ENCODE data around the gene KRTCAP3. TPM values are rescaled to one million over a fixed set of nuclear protein-coding genes. Genes with fewer than 3 reads are reported as not detected.

The KRTCAP3 gene
- total RNA-seq, 2 experiments from 2014 or later = 4.2 to 4.3 TPM

DNA sequence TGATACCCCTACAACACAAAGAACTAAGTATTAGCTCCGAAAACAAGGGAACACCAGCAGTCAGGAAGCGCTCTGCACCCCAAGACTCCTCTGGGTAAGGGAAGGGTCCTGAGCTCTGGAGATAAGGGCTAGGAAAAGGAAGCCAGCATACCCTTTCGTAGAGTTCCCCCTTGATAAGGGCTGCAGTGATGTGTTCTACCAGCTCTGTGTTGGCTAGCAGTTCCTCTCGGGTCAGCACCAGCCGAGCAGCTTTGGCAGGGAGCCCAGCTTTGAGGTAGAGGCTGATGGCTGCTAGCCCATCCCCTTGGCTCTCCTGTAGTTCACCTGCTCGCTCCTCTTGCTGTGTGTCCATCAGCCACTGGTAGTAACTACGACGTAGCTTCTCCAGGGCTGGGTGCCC is 18.9 kb downstream of the KRTCAP3 start:
- no peaks in the 10 kb centered on the region for H3K9me3 Mint-ChIP-seq
- intact Hi-C loops (cut with micrococcal nuclease) = no loop called here
- TF ChIP-seq, protein P1, sequence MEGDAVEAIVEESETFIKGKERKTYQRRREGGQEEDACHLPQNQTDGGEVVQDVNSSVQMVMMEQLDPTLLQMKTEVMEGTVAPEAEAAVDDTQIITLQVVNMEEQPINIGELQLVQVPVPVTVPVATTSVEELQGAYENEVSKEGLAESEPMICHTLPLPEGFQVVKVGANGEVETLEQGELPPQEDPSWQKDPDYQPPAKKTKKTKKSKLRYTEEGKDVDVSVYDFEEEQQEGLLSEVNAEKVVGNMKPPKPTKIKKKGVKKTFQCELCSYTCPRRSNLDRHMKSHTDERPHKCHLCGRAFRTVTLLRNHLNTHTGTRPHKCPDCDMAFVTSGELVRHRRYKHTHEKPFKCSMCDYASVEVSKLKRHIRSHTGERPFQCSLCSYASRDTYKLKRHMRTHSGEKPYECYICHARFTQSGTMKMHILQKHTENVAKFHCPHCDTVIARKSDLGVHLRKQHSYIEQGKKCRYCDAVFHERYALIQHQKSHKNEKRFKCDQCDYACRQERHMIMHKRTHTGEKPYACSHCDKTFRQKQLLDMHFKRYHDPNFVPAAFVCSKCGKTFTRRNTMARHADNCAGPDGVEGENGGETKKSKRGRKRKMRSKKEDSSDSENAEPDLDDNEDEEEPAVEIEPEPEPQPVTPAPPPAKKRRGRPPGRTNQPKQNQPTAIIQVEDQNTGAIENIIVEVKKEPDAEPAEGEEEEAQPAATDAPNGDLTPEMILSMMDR (IDR thresholded peaks at IDR 0.05) = no peak
- no peak for ATAC-seq
- DNase-seq = no peak
- ChIA-PET POLR2A (interaction anchor here (1.1 kb wide), 1 partner anchor 193 kb away, joined by 3 read pairs; no protein-coding TSS in a partner anchor), CTCF (no interaction called here)
- H3K27ac Mint-ChIP-seq = no peak overlapping the region
- H3K36me3 Mint-ChIP-seq (ENCODE audit: low read depth) = no peaks in the 10 kb centered on the region
- no peaks in the 10 kb centered on the region for H3K27me3 Mint-ChIP-seq
- H3K4me3 Mint-ChIP-seq = no peak overlapping the region
- H3K4me1 Mint-ChIP-seq (ENCODE audit: low read depth) = no peaks in the 10 kb centered on the region

GRCh38 chr2:27464443-27464842 is 22.3 kb downstream of the KRTCAP3 start:
- Mint-ChIP-seq H3K4me3 (no peak overlapping the region), H3K4me1 (ENCODE audit: low read depth) (no peaks in the 10 kb centered on the region), H3K27me3 (no peaks in the 10 kb centered on the region), H3K9me3 (no peaks in the 10 kb centered on the region), H3K27ac (no peak overlapping the region), H3K36me3 (ENCODE audit: low read depth) (no peaks in the 10 kb centered on the region)
- TF ChIP-seq, protein P1 (IDR thresholded peaks at IDR 0.05) = no peak
- POLR2A ChIA-PET = no interaction called here
- no peak for DNase-seq
- intact Hi-C loops (cut with micrococcal nuclease) = no loop called here
- CTCF ChIA-PET = no interaction called here
- no peak for ATAC-seq

DNA sequence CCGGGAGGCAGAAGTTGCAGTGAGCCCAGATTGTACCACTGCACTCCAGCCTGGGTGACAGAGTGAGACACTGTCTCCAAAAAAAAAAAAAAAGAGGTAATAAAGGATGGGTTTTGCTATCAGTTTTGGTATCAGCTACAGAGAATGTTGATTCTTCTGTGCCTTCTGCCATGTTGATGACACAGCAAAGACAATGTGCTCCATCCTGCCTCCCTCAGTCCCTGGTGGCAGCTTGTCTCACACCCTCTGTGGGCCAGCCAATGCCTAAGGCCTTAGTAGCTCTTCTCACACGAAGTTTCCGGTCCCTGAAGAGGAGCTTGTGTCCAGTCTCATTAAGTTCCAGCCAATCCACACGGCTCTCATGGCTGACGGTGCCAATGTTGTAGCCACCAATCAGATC is 29.8 kb downstream of the KRTCAP3 start:
- no peak overlapping the region for H3K27ac Mint-ChIP-seq
- H3K27me3 Mint-ChIP-seq = no peaks in the 10 kb centered on the region
- intact Hi-C loops (cut with micrococcal nuclease) = no loop called here
- no peaks in the 10 kb centered on the region for H3K9me3 Mint-ChIP-seq
- H3K4me1 Mint-ChIP-seq (ENCODE audit: low read depth) = no peaks in the 10 kb centered on the region
- no peak for DNase-seq
- POLR2A ChIA-PET = no interaction called here
- TF ChIP-seq, protein P1 (IDR thresholded peaks at IDR 0.05) = no peak
- no peak for ATAC-seq
- no peaks in the 10 kb centered on the region for H3K36me3 Mint-ChIP-seq (ENCODE audit: low read depth)
- H3K4me3 Mint-ChIP-seq = no peak overlapping the region
- CTCF ChIA-PET = interaction anchor here (0.9 kb wide), 1 partner anchor 9 kb away, joined by 3 read pairs; no protein-coding TSS in a partner anchor

DNA sequence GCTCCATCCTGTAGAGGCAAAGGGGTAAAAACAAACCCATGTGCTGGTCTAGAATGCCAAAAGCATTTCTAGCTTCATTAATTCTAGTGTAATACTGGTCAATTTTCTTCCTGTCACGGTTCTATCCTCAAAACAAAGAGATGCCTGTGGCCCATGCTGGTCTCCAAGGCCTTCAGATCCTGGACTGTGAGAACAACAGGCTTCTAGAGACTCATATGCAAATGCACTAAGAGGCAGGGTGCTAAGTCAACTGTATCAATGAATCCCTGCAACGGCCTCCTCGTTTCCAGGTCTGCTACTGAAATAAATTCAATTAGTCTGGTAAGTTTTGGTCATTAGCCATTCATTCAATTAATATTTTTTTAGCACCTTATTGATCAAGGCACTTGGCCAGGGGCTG is 43.3 kb downstream of the KRTCAP3 start:
- ChIA-PET POLR2A (interaction anchor here (1.0 to 1.3 kb wide), 2 partner anchors 12 to 53 kb away, joined by 3 read pairs; no protein-coding TSS in a partner anchor), CTCF (no interaction called here)
- H3K4me1 Mint-ChIP-seq (ENCODE audit: low read depth) = peaks cover 14% of the 10 kb centered on the region
- no peak overlapping the region for H3K4me3 Mint-ChIP-seq
- TF ChIP-seq, protein P1 (IDR thresholded peaks at IDR 0.05) = no peak
- DNase-seq (no peak), ATAC-seq (no peak)
- H3K9me3 Mint-ChIP-seq = no peaks in the 10 kb centered on the region
- H3K36me3 Mint-ChIP-seq (ENCODE audit: low read depth) = peaks cover 2% of the 10 kb centered on the region
- H3K27ac Mint-ChIP-seq = no peak overlapping the region
- H3K27me3 Mint-ChIP-seq = no peaks in the 10 kb centered on the region
- intact Hi-C loops (cut with micrococcal nuclease) = no loop called here

GRCh38 chr2:27489118-27489497 is 46.9 kb downstream of the KRTCAP3 start:
- no peaks in the 10 kb centered on the region for H3K36me3 Mint-ChIP-seq (ENCODE audit: low read depth)
- peak overlapping the region; percentile 87 for H3K4me3 Mint-ChIP-seq
- ATAC-seq (peak; percentile 2), DNase-seq (peak; percentile 23)
- H3K4me1 Mint-ChIP-seq (ENCODE audit: low read depth) = peaks cover 20% of the 10 kb centered on the region
- TF ChIP-seq, protein P1 (IDR thresholded peaks at IDR 0.05) = no peak
- intact Hi-C loops (cut with micrococcal nuclease) = no loop called here
- ChIA-PET POLR2A (interaction anchor here (1.0 to 1.4 kb wide), 2 partner anchors 19 to 60 kb away, joined by 3 to 4 read pairs; partner anchors contain the start of gene NRBP1), CTCF (interaction anchor here (0.9 kb wide), 1 partner anchor 60 kb away, joined by 3 read pairs; no protein-coding TSS in a partner anchor)
- H3K27me3 Mint-ChIP-seq = peaks cover 10% of the 10 kb centered on the region
- H3K27ac Mint-ChIP-seq = peak overlapping the region; percentile 78
- H3K9me3 Mint-ChIP-seq = no peaks in the 10 kb centered on the region
